Stimulated activated CD4-positive, alpha-beta T cell treated with anti-CD3 and anti-CD28 coated beads, Interleukin-1b, Interleukin-23, amount 100 ng/mL, for 24 hours (primary cell): ENCODE results near the gene B3GNT4.
"Not testable (repeated sequence)": the region's sequence is repeated elsewhere in the genome, so short reads cannot be mapped to it uniquely, and the experiment has no call there.

Experiments
- DNase-seq, 4 experiments: peaks; one replicate each; pipeline ENCODE4 v3.0.0-alpha.2; 2020; ENCODE audit warnings: low read depth in 4 of 4, low spot score in 1 of 4

B3GNT4 gene

GRCh38 chr12:122208073-122208820 lies 4.7 kb downstream of the B3GNT4 start:
- DNase-seq: no peak

GRCh38 chr12:122215771-122216170 lies 12.3 kb downstream of the B3GNT4 start:
- no peak for DNase-seq

GRCh38 chr12:122216445-122216844 lies 12.9 kb downstream of the B3GNT4 start:
- DNase-seq: no peak

GRCh38 chr12:122225683-122226365 lies 22.3 kb downstream of the B3GNT4 start, which contains the start of gene DIABLO:
Gene DIABLO, minus strand, starts transcription at chr12:122226052. Its CDS starts 38 bp downstream, at chr12:122226014.
- peak; percentile 98 to 100 (median 100) for DNase-seq

- no peak for DNase-seq
Measured at GRCh38 chr12:122226366-122227125, 23.0 kb downstream of the B3GNT4 start.

- DNase-seq: no peak
Measured at GRCh38 chr12:122227341-122227740, 23.8 kb downstream of the B3GNT4 start.

GRCh38 chr12:122228092-122228491 lies 24.6 kb downstream of the B3GNT4 start:
- DNase-seq: no peak

- no peak for DNase-seq
Measured at GRCh38 chr12:122230798-122231197, 27.3 kb downstream of the B3GNT4 start.

- no peak for DNase-seq
Measured at GRCh38 chr12:122232691-122233090, 29.2 kb downstream of the B3GNT4 start.

- no peak for DNase-seq
Measured at GRCh38 chr12:122235741-122236140, 32.2 kb downstream of the B3GNT4 start.

GRCh38 chr12:122238861-122239260 lies 35.4 kb downstream of the B3GNT4 start:
- DNase-seq: no peak

- DNase-seq: no peak
Measured at GRCh38 chr12:122243965-122244364, 40.5 kb downstream of the B3GNT4 start.

- no peak for DNase-seq
Measured at GRCh38 chr12:122244565-122245371, 41.3 kb downstream of the B3GNT4 start.

GRCh38 chr12:122245553-122245952 lies 42.0 kb downstream of the B3GNT4 start:
- no peak for DNase-seq

GRCh38 chr12:122250047-122250446 lies 46.5 kb downstream of the B3GNT4 start:
- no peak for DNase-seq

- DNase-seq: no peak
Measured at GRCh38 chr12:122250536-122250935, 47.0 kb downstream of the B3GNT4 start.

GRCh38 chr12:122258462-122258861 lies 55.0 kb downstream of the B3GNT4 start:
- not testable (repeated sequence) for DNase-seq
